ENCODE results near the gene PLXDC2.

PLXDC2 gene

DNA sequence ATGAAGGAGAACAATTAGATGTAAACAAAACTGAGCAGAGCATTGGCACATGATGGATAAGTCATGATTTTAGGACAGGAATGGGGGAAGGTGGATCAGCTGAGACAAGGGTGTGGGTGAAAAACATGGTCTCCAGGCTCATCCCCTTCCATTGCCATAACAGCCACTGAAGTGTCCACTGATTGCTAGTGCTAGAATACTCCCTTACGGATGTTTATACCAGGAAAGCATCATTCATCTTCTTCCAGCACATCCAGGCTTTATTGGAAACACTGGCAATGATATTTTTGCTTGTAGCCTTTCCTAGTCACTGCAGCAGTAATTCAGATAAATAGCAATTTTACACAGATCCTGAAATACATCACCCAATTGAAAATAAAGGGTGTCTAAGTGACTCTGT, 259.5 kb downstream of the PLXDC2 start:
- no peak for DNase-seq

DNA sequence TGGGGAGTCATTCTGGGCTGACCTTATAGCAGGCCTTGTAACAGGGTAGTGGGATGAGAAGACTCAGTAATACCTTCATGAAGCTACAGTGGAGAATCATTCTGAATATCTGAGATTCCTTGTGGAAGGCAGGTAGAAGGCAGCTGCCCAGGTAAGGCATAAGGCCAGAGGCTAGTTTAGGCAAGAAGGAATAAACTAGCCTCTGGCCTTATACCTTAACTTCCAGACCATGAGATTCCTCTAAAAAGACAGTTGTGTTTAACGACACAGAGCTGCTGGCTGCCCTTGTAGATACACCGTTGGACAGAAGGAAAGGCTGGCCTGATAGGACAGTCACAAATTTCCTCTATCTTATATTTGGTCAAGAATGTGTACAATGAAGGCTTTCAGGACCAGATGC, 268.2 kb downstream of the PLXDC2 start:
- DNase-seq = no peak

DNA sequence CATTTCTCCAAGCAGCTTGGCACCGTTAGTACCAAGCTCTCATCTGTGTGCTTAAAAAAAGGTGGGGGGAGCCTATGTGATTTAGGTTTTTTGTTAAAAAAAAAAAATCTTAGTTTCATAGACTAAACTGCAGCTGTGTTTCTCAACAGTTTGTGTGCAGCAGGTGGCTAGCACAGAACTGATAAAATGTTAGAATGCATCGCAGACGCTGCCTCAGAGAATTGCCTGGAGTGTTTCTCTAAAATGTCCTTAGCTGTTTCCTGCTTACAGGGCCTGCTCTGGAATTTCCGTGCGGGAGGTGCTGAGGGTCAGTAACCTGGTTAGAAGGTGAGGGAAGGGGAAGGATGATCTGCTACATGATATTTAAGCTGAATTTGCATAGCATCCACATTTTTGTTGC, 268.9 kb downstream of the PLXDC2 start:
- DNase-seq = no peak

DNA sequence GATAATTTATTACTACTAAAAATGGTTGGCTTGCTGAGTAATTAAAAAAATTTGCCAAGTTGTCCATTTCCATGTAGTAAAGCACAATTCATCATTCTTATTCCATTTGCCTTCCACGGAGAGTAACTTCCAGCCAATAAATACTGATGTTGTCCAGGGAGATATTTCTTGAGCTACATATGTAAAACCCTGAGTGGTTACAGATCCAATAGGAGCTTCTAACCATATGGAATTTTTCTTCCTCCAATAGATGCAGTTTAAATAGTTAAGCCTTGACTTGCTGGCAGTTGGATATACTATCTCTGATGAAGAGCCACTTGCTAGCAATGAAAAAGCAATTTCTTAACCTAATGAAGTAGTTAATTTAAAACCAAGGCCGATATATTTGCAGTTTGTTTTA, 271.1 kb downstream of the PLXDC2 start:
- DNase-seq = no peak

DNA sequence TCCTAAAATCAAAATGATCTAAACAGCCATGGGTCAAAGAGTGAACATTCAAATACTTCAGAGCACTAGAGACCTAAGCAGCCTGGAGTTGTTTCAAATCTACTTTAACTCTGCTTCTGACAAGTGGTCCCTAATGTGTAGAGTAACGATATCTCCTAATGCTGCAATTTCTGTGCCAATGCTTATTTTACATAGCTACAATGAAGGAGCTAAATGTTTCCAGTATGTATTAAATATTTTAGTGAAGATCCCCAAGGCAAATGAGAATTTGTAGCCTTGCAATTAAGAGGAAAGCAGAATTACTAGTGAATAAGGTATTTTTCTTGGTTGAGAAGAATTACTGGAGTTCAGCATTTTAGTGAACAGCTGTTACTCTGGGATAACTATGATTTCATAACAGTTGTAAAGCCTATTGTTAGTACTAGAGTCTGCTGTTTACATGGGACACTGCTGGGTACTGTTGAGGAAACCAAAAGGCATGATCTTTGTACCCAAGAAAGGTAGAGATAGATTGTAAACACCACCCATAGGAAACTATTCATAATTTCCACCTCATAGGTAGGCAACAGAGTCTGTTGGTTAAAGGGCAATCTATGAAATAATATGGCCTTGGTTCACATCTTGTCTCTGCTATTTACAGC, 271.9 kb downstream of the PLXDC2 start:
- no peak for DNase-seq

DNA sequence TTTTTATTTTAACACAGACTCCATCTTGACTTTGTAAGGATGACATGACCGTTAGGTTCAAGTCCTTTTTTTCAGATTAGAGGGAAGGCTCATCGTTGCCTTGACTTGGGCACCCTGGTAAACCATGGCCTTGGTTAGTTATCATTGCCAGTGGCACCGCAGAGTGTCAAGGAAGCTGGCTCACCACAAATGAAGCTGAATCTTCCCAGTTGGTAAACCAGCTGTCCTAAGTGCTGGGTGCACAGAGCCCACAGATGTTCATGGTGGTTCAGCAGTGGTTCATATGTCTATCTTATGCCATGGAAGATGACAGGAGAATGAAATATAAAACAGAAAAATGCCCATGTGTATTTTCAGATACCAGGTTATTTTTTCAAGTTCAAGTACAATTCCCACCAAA, 273.6 kb downstream of the PLXDC2 start:
- no peak for DNase-seq

DNA sequence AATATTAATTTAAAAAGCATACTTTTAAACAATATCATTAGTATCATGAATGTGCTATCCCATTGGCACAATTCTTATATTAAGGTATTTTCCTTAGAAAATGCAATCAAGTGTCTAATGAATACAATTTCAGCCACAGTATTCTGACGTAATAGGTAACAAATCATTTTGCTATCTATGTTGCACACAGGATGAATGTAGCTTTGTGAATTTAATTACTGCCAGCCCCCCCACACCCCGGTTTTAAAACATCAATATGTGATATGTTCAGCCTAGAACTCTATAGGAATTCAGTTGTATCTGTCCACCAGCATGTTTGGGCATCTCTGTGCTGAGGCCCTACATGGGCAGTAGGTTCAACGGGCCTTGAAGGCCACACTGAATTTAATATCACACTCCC, 274.6 kb downstream of the PLXDC2 start:
- no peak for DNase-seq

DNA sequence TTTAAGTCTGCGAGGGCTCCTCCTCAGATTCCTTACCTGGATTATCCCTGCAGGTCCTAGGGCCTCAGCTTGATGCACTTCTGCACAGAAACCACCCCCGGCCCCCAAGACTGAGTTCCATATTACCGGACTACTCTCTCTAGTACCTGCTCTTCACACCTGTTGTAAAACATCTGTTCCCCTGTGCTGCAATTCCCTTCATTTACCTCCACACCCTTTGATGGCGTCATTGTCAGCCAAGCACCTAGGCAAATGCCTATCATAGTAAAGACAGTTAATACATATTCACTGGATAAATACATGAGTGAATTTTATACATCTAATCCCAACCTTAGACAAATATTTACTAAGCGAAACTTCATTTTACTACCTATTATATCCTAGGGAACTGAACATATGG, 275.5 kb downstream of the PLXDC2 start:
- no peak for DNase-seq

DNA sequence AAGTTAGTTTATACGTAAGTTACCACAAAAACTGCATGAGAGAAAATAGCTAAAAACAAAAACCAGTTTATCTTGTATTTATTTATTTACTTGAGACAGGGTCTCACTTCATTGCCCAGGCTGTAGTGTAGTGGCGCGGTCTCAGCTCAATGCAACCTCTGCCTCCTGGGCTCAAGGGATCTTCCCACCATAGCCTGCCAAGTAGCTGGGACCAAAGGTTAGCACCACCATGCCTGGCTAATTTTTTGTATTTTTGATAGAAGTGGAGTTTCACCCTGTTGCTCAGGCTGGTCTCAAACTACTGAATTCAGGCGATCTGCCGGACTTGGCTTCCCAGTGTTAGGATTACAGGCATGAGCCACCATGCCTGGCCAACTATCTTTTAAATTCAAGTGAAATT, 277.4 kb downstream of the PLXDC2 start:
- no peak for DNase-seq

DNA sequence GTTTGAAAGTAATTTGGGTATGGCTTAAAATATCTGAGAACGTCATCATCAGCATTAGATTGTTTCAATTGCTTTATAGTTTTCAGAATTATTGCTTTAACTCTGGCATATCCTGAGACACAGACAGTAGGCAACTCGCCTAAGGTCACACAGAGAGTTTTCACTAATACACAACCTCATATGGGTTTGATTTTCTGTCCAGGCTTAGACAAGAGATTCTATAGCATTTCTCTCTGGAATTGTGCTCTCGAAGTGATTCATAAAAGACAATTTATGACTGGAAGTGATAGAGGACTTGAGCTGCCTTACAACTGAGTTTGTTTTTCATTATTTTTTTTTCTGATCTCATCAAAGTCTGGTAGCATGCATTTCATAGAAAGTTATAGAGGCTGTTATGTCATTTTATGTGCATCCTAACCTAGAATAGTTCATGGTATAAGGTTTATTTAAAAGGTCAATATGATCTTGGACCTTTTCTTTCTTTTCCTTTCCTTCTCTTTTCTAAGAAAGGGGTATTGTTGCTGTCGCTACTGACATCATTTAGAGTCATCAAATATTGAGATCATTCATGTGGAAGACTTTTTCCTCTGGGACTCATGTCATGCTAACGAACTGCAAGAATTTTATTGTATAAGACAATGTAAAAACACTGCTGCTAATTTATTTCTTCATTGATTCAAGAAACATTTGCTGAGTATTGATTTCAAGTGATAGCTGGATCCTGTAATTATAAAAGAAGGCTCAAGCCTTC, 278.2 kb downstream of the PLXDC2 start:
- no peak for DNase-seq

DNA sequence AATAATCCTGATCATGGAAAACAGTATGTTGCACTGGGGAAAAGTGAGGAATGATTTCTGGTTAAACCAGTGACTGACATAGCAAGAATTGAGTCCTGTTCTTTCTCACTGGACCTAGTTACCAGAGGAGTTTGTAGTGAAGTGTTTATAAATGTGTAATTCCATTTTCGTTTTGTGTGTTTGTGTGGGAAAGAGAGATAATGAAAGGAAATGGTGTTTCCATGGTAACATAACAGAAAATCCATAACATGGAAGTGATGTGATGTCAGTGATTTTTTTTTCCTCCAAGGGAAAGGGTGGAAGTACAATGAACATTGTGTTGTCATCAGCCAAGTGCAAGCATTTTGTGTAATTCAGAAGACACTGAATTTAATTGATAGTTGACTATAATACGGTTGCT, 283.9 kb downstream of the PLXDC2 start:
- no peak for DNase-seq

DNA sequence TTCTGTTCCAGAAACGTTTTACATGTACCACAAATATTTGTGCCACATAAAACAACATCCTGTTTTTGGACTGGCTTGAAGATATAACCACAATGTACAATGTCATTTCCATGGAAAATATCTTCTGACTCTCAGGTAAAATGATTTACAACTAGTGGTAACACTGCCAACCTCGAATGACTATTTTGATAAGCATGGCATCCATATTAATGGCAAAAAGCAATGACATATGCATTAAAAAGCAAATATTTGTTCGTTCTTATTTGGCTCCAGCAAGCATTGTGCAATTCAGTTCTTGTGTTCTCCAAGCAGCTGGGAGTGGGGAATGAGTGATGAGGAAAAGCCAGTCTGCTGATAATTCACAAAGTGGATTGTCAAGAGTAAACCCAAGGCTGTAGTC, 289.0 kb downstream of the PLXDC2 start:
- no peak for DNase-seq

DNA sequence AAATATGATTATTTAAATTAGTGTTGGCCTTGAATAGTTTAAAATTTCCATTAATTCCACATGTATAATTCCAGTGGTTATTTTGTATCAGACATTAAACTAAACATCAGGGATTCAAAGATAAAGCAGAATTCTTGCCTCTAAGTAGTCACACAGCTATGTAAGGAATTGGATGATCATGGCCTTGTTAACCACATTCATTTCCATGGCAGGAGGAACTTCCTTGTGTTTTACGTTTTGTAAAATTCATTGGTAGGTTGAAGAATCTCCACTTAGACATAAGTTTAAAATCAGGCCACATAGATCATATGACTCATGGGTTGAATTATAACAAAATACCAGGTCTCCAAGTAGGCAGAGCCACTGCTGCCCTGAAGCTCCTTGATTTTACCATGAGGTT, 289.7 kb downstream of the PLXDC2 start:
- no peak for DNase-seq

DNA sequence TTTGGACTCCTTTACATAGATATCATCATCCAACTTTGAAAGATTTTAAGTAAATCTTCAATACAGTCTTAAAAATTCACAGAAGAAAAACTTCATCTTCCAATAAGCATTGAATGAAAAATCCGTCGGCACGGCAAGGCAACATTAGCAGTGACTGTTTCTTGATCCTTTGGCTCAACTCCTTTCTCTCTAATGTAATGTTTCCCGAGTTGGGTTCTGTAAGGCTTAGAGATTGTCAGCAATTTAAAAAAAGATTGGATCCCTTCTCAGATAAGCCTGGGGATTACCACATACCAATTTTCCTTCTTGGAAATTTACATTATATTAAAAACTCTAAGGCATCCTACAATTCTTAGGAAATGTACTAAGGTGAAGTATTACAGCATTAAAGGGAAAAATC, 291.8 kb downstream of the PLXDC2 start:
- DNase-seq = no peak

DNA sequence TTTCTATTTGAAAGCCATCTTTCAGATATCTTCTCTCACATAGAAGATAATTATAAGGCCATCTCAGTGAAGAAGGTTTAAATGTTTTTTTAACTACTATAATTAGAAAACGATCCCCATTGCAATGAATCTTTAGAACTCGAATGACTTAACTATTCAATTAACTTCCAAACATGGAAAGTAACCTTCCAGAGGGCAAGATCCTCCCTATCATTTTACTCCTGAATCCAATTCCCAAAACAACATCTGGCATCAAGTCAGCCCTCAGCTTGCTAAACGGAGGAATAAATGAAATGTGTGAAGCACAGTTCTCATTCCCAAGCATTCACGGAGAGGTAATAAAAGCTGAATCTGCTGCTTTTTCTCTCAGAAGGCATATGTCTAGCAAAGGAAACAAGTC, 293.4 kb downstream of the PLXDC2 start:
- DNase-seq = no peak

DNA sequence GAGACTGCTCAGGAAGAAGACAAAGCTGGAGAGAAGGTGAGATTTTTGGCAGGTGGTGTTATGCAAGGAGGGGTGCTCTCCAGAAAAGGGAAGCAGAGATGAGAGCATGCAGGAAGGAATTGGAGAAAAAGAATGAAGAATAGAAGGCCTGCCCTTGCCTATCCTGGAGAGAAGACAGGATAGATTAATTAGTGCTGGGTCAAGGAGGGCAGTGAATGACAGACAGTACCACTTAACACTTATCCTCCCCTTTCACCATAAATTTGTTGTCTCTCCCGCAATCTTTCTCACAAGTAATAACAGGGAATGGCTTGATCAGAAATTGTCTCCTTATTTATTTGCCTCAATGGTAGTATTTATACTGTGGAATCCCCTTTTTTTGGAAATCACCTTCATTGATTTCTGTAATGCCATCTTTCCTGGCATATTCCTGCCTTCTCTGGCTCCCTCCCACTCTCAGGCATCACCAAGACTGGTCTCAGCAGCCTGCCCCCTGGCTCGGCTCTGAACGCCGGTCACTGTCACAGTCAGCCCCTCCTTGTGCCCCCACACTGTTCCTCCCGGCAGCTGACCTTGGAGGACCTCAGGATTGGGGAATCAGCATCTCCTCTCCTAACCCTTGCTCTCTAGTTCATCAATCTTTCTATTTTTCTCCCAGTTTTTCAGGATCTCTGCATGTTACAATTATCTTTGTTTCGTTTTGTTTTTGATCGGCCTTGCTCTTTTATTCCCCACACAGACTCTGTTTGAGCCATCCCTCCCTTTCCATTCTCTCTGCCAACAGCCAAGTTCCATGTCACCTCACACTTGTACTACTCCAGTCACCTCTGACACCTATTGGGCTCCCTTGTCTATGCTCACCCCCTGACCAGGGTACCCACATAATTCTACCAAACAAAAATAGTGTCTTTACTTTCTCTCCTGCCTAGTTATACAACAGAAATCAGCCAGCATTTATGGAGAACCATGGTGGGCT, 294.2 kb downstream of the PLXDC2 start:
- DNase-seq = no peak

DNA sequence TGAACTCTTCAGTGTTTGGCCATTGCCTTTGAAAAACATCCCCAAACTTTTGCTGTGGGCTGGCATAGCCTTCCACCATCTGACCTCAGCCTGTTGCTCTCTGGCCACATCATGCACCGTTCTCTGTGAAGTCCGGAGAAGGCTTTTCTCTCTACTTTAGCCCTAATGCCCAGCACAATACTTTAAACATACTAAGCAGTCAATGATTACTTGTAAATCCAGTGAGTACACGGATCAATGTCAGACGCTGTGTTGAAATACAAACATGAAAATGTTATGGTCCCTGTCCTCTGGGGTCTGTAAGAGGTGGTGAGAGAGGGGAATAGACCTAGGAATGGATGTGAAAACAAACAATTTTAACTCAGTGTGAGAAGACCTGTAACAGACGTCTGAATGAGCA, 297.9 kb downstream of the PLXDC2 start:
- DNase-seq = no peak

DNA sequence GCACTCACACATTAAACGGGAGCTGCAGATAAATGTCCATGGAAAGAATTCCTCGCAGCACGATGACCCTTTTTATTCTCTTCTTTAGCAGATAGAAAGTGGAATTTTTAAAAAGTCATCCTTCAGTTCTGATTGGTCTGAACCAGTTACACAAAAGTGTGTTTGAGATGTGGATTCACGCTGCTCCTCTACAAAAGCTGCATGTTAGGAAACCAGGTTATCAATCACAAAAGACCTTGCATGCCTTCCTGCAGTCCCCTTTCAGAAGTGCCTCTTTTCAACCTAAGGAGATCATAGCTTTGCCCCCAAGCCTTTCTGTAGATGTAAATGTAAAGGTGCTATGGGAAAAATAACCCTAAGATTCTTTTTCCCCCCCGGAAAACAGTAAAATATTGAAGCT, 299.7 kb downstream of the PLXDC2 start:
- no peak for DNase-seq

DNA sequence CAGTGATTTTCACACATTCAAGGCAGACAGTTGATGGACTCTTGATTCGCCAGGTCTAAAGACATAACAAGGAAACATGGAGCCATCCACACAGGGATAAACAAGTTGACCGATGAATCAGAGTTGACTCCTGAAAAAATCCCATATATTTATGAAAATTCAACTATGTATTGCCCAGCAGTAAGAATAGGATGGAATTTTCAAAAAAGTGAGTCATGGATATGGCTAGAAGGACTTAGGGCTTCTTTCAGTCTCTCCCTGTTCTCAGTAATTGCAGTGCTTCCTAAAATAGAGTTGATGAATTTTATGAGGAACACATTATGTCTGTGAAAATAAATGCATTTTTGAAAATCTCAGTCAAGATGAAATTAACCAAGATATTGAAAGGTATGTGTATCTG, 301.2 kb downstream of the PLXDC2 start:
- no peak for DNase-seq

DNA sequence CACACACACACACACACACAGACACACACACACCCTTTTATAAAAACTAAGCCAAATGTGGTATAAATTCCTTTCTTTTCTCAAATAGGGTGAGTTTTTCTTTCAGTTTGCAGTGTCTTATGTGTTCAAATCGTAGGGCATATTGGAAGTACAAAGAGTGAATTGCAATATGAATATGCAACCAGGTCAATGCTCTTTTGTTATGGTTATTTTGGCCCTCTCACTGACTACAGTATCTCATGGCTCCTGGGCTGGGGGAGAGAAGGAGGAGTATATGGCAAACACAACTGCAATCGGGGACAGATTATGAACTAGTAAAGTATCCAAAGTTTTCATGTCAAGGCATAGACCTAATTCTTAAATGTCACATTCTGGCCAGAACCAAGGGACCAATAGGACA, 301.9 kb downstream of the PLXDC2 start:
- no peak for DNase-seq

DNA sequence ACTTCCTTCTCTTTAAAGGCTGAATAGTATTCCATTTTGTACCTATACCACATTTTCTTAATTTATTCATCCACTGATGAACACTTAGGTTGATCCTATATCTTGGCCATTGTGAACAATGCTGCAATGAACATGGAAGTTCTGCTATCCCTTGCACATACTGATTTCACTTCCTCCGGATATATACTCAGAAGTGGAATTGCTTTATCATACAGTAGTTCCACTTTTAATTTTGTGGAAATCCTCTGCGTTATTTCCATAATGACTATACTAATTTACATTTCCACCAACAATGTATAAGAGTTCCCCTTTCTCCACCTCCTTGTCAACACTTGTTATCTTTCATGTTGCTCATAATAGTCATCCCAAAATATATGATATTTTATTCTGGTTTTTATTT, 312.6 kb downstream of the PLXDC2 start:
- DNase-seq = no peak

DNA sequence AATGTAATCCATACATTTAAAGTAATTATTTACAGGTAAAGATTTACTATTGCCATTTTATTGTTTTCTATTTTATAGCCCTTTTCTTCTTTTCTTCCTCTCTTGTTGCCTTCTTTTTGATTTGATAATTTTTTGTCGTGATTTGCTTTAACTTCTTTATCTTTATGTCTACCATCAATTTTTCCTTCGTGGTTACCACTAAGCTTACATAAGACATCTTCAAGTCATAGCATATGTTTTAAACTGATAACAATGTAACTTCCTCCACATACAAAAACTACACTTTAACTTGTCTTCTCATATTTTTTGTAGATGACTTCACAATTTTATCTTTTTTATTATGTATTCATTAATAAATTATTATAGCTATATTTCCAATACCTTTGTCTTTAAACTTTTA, 316.6 kb downstream of the PLXDC2 start:
- DNase-seq = no peak

DNA sequence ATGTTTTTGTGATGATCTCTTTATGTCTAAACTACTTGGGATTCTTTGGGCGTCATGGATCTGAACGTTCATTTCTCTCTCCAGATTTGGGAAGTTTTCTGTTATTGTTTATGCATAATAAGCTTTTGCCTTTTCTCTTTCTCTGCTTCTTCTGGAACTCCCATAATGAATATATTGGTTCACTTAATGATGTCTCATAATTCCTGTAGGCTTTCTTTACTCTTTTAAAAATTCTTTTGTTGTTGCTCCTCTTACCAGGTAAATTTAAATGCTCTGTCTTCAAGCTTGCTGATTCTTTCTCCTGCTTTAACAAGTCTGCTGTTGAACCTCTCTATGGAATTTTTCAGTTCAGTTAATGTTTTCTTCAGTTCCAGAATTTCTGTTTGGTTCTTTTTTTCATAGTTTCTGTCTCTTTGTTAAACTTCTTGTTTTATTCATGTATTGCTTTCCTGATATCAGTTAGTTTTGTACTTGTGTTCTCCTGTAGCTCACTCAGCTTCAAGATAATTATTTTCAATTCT, 317.5 kb downstream of the PLXDC2 start:
- no peak for DNase-seq

DNA sequence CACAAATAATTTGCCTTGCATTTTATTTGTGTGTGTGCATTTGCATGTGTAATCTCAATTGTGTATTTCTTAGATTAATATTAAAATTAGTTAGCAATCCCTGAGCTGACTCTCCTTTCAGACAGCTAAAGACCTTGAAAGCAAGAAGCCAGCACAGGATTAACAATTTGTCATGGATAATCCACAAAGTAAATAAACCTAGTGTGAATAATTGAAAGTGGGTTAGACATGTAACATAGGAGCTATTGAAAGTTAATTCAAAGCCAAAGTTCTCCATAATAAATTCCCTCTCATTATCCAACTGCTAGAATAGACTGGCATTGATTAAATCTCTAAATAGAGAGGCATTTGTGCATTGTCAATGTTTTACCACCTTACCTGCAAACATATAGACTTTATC, 326.1 kb downstream of the PLXDC2 start:
- no peak for DNase-seq
